B cell (primary cell): ENCODE measurements around the gene SAMD5. TPM values are rescaled to one million over a fixed set of nuclear protein-coding genes. Genes with fewer than 3 reads are reported as not detected.

ENCODE experiments used
- ATAC-seq: fragments of 200-7000 bp; cut with Tn5 transposase; one replicate; pipeline ENCODE4 v1.10.0; 2021; ENCODE audit warnings: low read depth, mild to moderate bottlenecking, moderate number of reproducible peaks, moderate library complexity
- CTCF ChIA-PET: fragments of 350-600 bp; sonication (Branson Sonifier 250); formaldehyde crosslinking; loops from one replicate; lab custom pipeline; 2021; ENCODE audit warnings: antibody characterized with exemption, inconsistent platforms; lab: Charles Lee
- POLR2A ChIA-PET: fragments of 350-600 bp; sonication (Branson Sonifier 250); formaldehyde crosslinking; loops from one replicate; lab custom pipeline; 2021; ENCODE audit warnings: antibody characterized with exemption; lab: Charles Lee
- DNase-seq: peaks from one replicate; pipeline ENCODE4 v3.0.0; 2013
- H2AFZ ChIP-seq: 2 replicates; pipeline ENCODE4 v1.6.1; 2012; ENCODE audit warnings: mild to moderate bottlenecking, low read depth, low read length; ENCODE audit not compliant: insufficient read depth, poor library complexity, severe bottlenecking
- H3K27ac ChIP-seq, 2 donors: 1 replicate in 1 of 2; 2 replicates in 1 of 2; pipeline ENCODE4 v1.5.1; 2012 to 2013; ENCODE audit warnings: low read length in 2 of 2, mild to moderate bottlenecking in 2 of 2, moderate library complexity in 1 of 2
- H3K27me3 ChIP-seq, 4 experiments: fragments of 200-600 bp in 1 of 4; sonication (generic) in 1 of 4; replicated peaks in 1 of 4; 1 replicate in 2 of 4; 2 replicates in 2 of 4; pipeline versions ENCODE4 v1.6.1 to v1.7.0; 2013 to 2016; ENCODE audit warnings: low read length in 3 of 4, mild to moderate bottlenecking in 2 of 4, mixed read lengths in 1 of 4, moderate library complexity in 1 of 4; ENCODE audit not compliant: insufficient read depth in 4 of 4, control insufficient read depth in 3 of 4; ENCODE audit errors: control extremely low read depth in 1 of 4
- H3K36me3 ChIP-seq, 2 experiments: replicated peaks in 1 of 2; 1 replicate in 1 of 2; 2 replicates in 1 of 2; pipeline versions ENCODE4 v1.6.1 to v1.7.1; 2013; ENCODE audit warnings: low read length in 1 of 2; ENCODE audit not compliant: insufficient read depth in 2 of 2, control insufficient read depth in 1 of 2; ENCODE audit errors: control extremely low read depth in 1 of 2, extremely low read depth in 1 of 2
- H3K4me1 ChIP-seq, 2 donors: fragments of 200-600 bp in 1 of 2; sonication (generic) in 1 of 2; 1 replicate in 1 of 2; 2 replicates in 1 of 2; pipeline versions ENCODE4 v1.5.1 to v1.6.1; 2013 to 2017; ENCODE audit warnings: low read length in 2 of 2; ENCODE audit not compliant: control insufficient read depth in 2 of 2, insufficient read depth in 2 of 2
- H3K4me2 ChIP-seq: replicated peaks from 2 replicates; pipeline ENCODE3; 2012; ENCODE audit warnings: mild to moderate bottlenecking, low read depth, low read length; ENCODE audit not compliant: poor library complexity, severe bottlenecking
- H3K4me3 ChIP-seq, 5 experiments: fragments of 200-600 bp in 1 of 5; sonication (generic) in 1 of 5; 1 replicate in 3 of 5; 2 replicates in 2 of 5; pipeline versions ENCODE4 v1.5.1 to v1.7.0; 2011 to 2016; ENCODE audit warnings: low read length in 4 of 5, mild to moderate bottlenecking in 4 of 5, low read depth in 2 of 5, control low read depth in 1 of 5, moderate library complexity in 1 of 5; ENCODE audit not compliant: insufficient read depth in 1 of 5; ENCODE audit errors: control extremely low read depth in 1 of 5, extremely low read depth in 1 of 5
- H3K79me2 ChIP-seq: fragments of 200-600 bp; sonication (generic); one replicate; pipeline ENCODE4 v1.6.0; 2016; ENCODE audit warnings: low read length; ENCODE audit not compliant: control insufficient read depth, insufficient read depth
- H3K9ac ChIP-seq: fragments of 200-600 bp; sonication (generic); 2 replicates; pipeline ENCODE4 v1.6.1; 2017; ENCODE audit warnings: mild to moderate bottlenecking, low read length, moderate library complexity
- H3K9me3 ChIP-seq, 3 donors: one replicate each; pipeline versions ENCODE4 v1.6.1 to v1.7.1; 2013; ENCODE audit warnings: low read length in 2 of 3; ENCODE audit not compliant: control insufficient read depth in 2 of 3, insufficient read depth in 1 of 3; ENCODE audit errors: control extremely low read depth in 1 of 3
- H4K20me1 ChIP-seq: 2 replicates; pipeline ENCODE4 v1.6.0; 2012; ENCODE audit warnings: mild to moderate bottlenecking, low read length; ENCODE audit not compliant: insufficient read depth, control insufficient read depth, poor library complexity, severe bottlenecking
- H3K27ac Mint-ChIP-seq: one replicate; pipeline ENCODE4 v1.8.0; 2021; ENCODE audit warnings: mixed read lengths
- H3K27me3 Mint-ChIP-seq: one replicate; pipeline ENCODE4 v1.8.0; 2021; ENCODE audit warnings: mixed read lengths
- H3K4me1 Mint-ChIP-seq: one replicate; pipeline ENCODE4 v1.8.0; 2021; ENCODE audit warnings: mixed read lengths
- H3K4me3 Mint-ChIP-seq: one replicate; pipeline ENCODE4 v1.8.0; 2021; ENCODE audit warnings: mixed read lengths
- H3K9me3 Mint-ChIP-seq: one replicate; pipeline ENCODE4 v1.8.0; 2022; ENCODE audit warnings: mixed read lengths; ENCODE audit not compliant: insufficient read depth
- CTCF ChIP-seq: fragments of 200-600 bp; IDR thresholded peaks from one replicate; pipeline ENCODE4 v1.8.0; 2022; ENCODE audit warnings: antibody characterized with exemption, mild to moderate bottlenecking
- EZH2 ChIP-seq: IDR thresholded peaks from 2 replicates; pipeline ENCODE4 v1.6.1; 2012; ENCODE audit warnings: borderline replicate concordance, low read depth, mild to moderate bottlenecking, moderate library complexity, low read length; ENCODE audit not compliant: insufficient read depth, poor library complexity, severe bottlenecking
- WGBS: methylation state at CpG from one replicate; pipeline ENCODE4 v1.1.5; 2013; ENCODE audit warnings: missing lambda C conversion rate; ENCODE audit not compliant: insufficient coverage; 5-methylcytosine and 5-hydroxymethylcytosine counted together
- intact Hi-C: fragments of 100-400 bp; cut with micrococcal nuclease; formaldehyde crosslinking; loops from one replicate; pipeline ENCODE4 v1.10.0; 2022
- polyA plus RNA-seq: library from polyadenylated mRNA; depleted of rRNA; stranded (reverse); fragments of >200 nt; gene quantifications from 2 replicates; pipeline ENCODE4 v1.2.3, GENCODE V29; 2012
- total RNA-seq, 2 donors: library from RNA; stranded (reverse); fragments of 120-200 nt in 1 of 2; gene quantifications; 1 replicate in 1 of 2; 2 replicates in 1 of 2; pipeline versions ENCODE4 v1.2.3 to v1.2.4, GENCODE V29; 2013 to 2022

Gene SAMD5
- total and polyA plus RNA-seq, 2 donors (not counting 1 experiment from before 2014, with no cell fraction given): not detected

DNA sequence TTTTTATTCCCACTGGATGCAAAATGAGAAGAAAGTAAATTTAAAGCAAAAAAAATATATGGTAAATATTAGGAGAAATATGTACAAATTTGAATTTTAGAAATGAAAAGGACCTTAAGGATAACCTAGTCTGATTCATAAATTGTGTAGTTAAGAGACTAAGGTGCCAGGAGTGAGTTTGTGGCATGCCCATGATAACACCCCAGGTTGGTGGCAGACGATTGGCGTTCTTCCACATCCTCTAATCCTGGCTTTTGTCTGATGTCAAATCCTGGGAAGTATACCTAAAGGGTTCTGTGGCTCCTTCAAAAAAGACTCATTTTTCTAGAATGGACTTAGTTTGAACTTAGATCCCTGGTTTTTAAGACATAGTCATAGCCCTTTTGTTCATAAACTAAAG lies 62.2 kb downstream of the SAMD5 start:
- Histone ChIP-seq H2AFZ (no peak overlapping the region), H3K4me3 (no peak overlapping the region), H3K4me1 (no peaks in the 10 kb centered on the region), H3K9ac (no peak overlapping the region), H3K9me3 (no peaks in the 10 kb centered on the region), H3K36me3 (no peaks in the 10 kb centered on the region), H3K79me2 (no peaks in the 10 kb centered on the region), H3K27ac (no peak overlapping the region), H3K4me2 (no peak overlapping the region), H4K20me1 (no peaks in the 10 kb centered on the region), H3K27me3 (no peaks in the 10 kb centered on the region)
- H3K9me3 Mint-ChIP-seq: no peaks in the 10 kb centered on the region
- intact Hi-C loops: no loop called here
- no peak overlapping the region for H3K4me3 Mint-ChIP-seq
- H3K27me3 Mint-ChIP-seq: no peaks in the 10 kb centered on the region
- ChIA-PET POLR2A (no interaction called here), CTCF (no interaction called here)
- no peaks in the 10 kb centered on the region for H3K4me1 Mint-ChIP-seq
- TF ChIP-seq CTCF (no peak), EZH2 (no peak)
- H3K27ac Mint-ChIP-seq: no peak overlapping the region
- ATAC-seq: no peak
- no peak for DNase-seq
- WGBS: 100% methylated on average over 2 of the region's 2 CpGs

DNA sequence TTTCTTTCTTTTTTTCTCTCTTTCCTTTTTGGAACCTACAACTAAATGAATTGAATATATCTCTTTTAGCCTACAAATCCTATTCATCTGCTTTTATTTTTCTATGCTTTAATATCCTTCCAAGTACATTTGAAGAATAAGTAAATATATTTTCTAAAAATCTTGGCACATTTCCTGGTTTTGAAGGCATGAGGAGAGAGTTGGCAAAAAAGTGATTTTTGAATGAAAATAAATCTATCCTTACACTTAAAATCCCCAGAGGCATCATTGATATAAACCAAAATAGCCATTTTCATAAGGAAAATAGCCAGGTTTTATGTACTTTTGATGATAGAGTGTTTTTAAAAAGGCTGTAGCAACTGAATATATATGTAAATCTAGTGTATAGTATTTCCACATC lies 69.0 kb downstream of the SAMD5 start:
- intact Hi-C loops: no loop called here
- H3K9me3 Mint-ChIP-seq: peaks cover 3% of the 10 kb centered on the region

More for the DNA sequence above, 69.0 kb downstream of the SAMD5 start:
- Histone ChIP-seq H3K9me3 (no peaks in the 10 kb centered on the region), H3K36me3 (no peaks in the 10 kb centered on the region), H3K4me1 (no peaks in the 10 kb centered on the region), H3K27ac (no peak overlapping the region), H3K9ac (no peak overlapping the region), H3K27me3 (no peaks in the 10 kb centered on the region), H3K4me3 (no peak overlapping the region), H3K79me2 (no peaks in the 10 kb centered on the region), H4K20me1 (no peaks in the 10 kb centered on the region), H2AFZ (no peak overlapping the region), H3K4me2 (no peak overlapping the region)
- Mint-ChIP-seq H3K4me3 (no peak overlapping the region), H3K4me1 (no peaks in the 10 kb centered on the region), H3K27me3 (peaks cover 4% of the 10 kb centered on the region), H3K27ac (no peak overlapping the region)
- ChIA-PET POLR2A (no interaction called here), CTCF (no interaction called here)
- TF ChIP-seq EZH2: no peak
- no peak for TF ChIP-seq CTCF
- ATAC-seq (no peak), DNase-seq (no peak)
